IMR-90 (cell line): Measurements from ENCODE around the gene ESR2. TPM values are rescaled to one million over a fixed set of nuclear protein-coding genes. Genes with fewer than 3 reads are reported as not detected.

ENCODE experiments used
- ATAC-seq: fragments of 200-7000 bp; cut with Tn5 transposase; 2 replicates; pipeline ENCODE4 v1.9.1; 2020; ENCODE audit warnings: low read depth, mild to moderate bottlenecking, moderate library complexity
- BruUV-seq: library from RNA; stranded (reverse); fragments of 400-500 nt; replicated peaks from 2 replicates; lab custom pipeline; 2021; lab: Mats Ljungman, UMichigan
- CTCF ChIA-PET: fragments of 300-600 bp; formaldehyde crosslinking; extraction: SDS; loops from one replicate; lab custom pipeline; 2021; ENCODE audit warnings: antibody characterized with exemption; lab: Yijun Ruan, JAX
- POLR2A ChIA-PET: fragments of 300-600 bp; sonication (Branson Sonifier 250); formaldehyde crosslinking; loops from one replicate; lab custom pipeline; 2022; ENCODE audit warnings: antibody characterized with exemption; ENCODE audit not compliant: unreplicated experiment; lab: Charles Lee
- DNase-seq: peaks from one replicate; pipeline ENCODE4 v3.0.0; 2013
- H2AFZ ChIP-seq: replicated peaks from 2 replicates; pipeline ENCODE3; 2013; ENCODE audit warnings: low read length, mild to moderate bottlenecking; ENCODE audit not compliant: poor library complexity
- H2AK5ac ChIP-seq: 2 replicates; pipeline ENCODE4 v1.6.1; 2013; ENCODE audit warnings: low read depth, low read length, inconsistent platforms
- H2AK9ac ChIP-seq: replicated peaks from 2 replicates; pipeline ENCODE3; 2013; ENCODE audit warnings: mild to moderate bottlenecking, low read depth, low read length, moderate library complexity; ENCODE audit not compliant: poor library complexity
- H2BK120ac ChIP-seq: 2 replicates; pipeline ENCODE4 v1.6.1; 2013; ENCODE audit warnings: low read depth, low read length, inconsistent platforms
- H2BK15ac ChIP-seq: 3 replicates; pipeline ENCODE4 v1.6.1; 2013; ENCODE audit warnings: low read depth, low read length, inconsistent platforms
- H2BK20ac ChIP-seq: 2 replicates; pipeline ENCODE4 v1.6.1; 2013; ENCODE audit warnings: low read depth, mild to moderate bottlenecking, inconsistent platforms, low read length, moderate library complexity
- H2BK5ac ChIP-seq: 2 replicates; pipeline ENCODE4 v1.6.1; 2013; ENCODE audit warnings: mild to moderate bottlenecking, low read depth, low read length, inconsistent platforms; ENCODE audit not compliant: poor library complexity, severe bottlenecking
- H3K14ac ChIP-seq: replicated peaks from 2 replicates; pipeline ENCODE4 v1.6.1; 2013; ENCODE audit warnings: low read depth, low read length, inconsistent platforms
- H3K18ac ChIP-seq: 2 replicates; pipeline ENCODE4 v1.6.1; 2013; ENCODE audit warnings: low read depth, low read length, control low read depth
- H3K23ac ChIP-seq: 2 replicates; pipeline ENCODE4 v1.6.1; 2013; ENCODE audit warnings: low read depth, low read length, inconsistent platforms
- H3K27ac ChIP-seq: 2 replicates; pipeline ENCODE4 v1.5.1; 2013; ENCODE audit warnings: mild to moderate bottlenecking, control low read depth, low read length; ENCODE audit not compliant: insufficient read depth
- H3K27me3 ChIP-seq: 2 replicates; pipeline ENCODE4 v1.6.1; 2013; ENCODE audit warnings: low read length; ENCODE audit not compliant: control insufficient read depth, insufficient read depth
- H3K36me3 ChIP-seq: 2 replicates; pipeline ENCODE4 v1.6.1; 2013; ENCODE audit warnings: low read length, mixed read lengths; ENCODE audit not compliant: control insufficient read depth, insufficient read depth
- H3K4ac ChIP-seq: 2 replicates; pipeline ENCODE4 v1.6.1; 2013; ENCODE audit warnings: low read depth, low read length, inconsistent platforms
- H3K4me1 ChIP-seq: 2 replicates; pipeline ENCODE4 v1.6.1; 2013; ENCODE audit warnings: low read length, mixed read lengths; ENCODE audit not compliant: control insufficient read depth, insufficient read depth
- H3K4me2 ChIP-seq: 2 replicates; pipeline ENCODE4 v1.6.1; 2013; ENCODE audit warnings: low read depth, mild to moderate bottlenecking, control low read depth, low read length, moderate library complexity
- H3K4me3 ChIP-seq: 2 replicates; pipeline ENCODE4 v1.5.1; 2013; ENCODE audit warnings: low read depth, mild to moderate bottlenecking, control low read depth, low read length, moderate library complexity; ENCODE audit not compliant: insufficient read depth
- H3K56ac ChIP-seq: 2 replicates; pipeline ENCODE4 v1.6.1; 2013; ENCODE audit warnings: low read length, inconsistent platforms; ENCODE audit not compliant: insufficient read depth; ENCODE audit errors: extremely low read depth
- H3K79me1 ChIP-seq, 2 experiments: 2 replicates each; pipeline ENCODE4 v1.6.1; 2013; ENCODE audit warnings: low read length in 2 of 2, inconsistent platforms in 1 of 2, low read depth in 1 of 2
- H3K9ac ChIP-seq: 2 replicates; pipeline ENCODE4 v1.6.1; 2013; ENCODE audit warnings: low read depth, low read length, control low read depth
- H3K9me1 ChIP-seq: 2 replicates; pipeline ENCODE4 v1.6.1; 2013; ENCODE audit warnings: low read length, inconsistent platforms; ENCODE audit not compliant: insufficient read depth
- H3K9me3 ChIP-seq: 2 replicates; pipeline ENCODE4 v1.6.1; 2013; ENCODE audit warnings: low read length; ENCODE audit not compliant: control insufficient read depth, insufficient read depth
- H4K20me1 ChIP-seq: 2 replicates; pipeline ENCODE4 v1.6.1; 2013; ENCODE audit warnings: low read length, inconsistent platforms; ENCODE audit not compliant: insufficient read depth
- H4K5ac ChIP-seq: 2 replicates; pipeline ENCODE4 v1.6.1; 2013; ENCODE audit warnings: mild to moderate bottlenecking, low read depth, low read length, control low read depth
- H4K8ac ChIP-seq, 2 experiments: 2 replicates each; pipeline ENCODE4 v1.6.1; 2013; ENCODE audit warnings: low read depth in 2 of 2, low read length in 2 of 2, control low read depth in 1 of 2, inconsistent platforms in 1 of 2
- H4K91ac ChIP-seq: 2 replicates; pipeline ENCODE4 v1.6.1; 2013; ENCODE audit warnings: low read depth, low read length, inconsistent platforms; ENCODE audit not compliant: insufficient read depth
- BHLHE40 ChIP-seq: fragments of 150-350 bp; IDR thresholded peaks from 2 replicates; pipeline ENCODE4 v1.6.1; 2016; ENCODE audit warnings: mild to moderate bottlenecking, low read depth, low read length
- CEBPB ChIP-seq: IDR thresholded peaks from 2 replicates; pipeline ENCODE4 v1.6.1; 2012; ENCODE audit warnings: low read depth, low read length, improper control_type of control experiment
- CHD1 ChIP-seq: IDR thresholded peaks from 2 replicates; pipeline ENCODE4 v1.6.1; 2012; ENCODE audit warnings: low read depth, low read length, improper control_type of control experiment
- CTCF ChIP-seq: conservative IDR thresholded peaks from 2 replicates; pipeline ENCODE4 v1.5.1; 2012; ENCODE audit warnings: mild to moderate bottlenecking, low read depth, low read length, improper control_type of control experiment
- ELK1 ChIP-seq: fragments of 150-350 bp; IDR thresholded peaks from 2 replicates; pipeline ENCODE4 v1.6.1; 2016; ENCODE audit warnings: low read depth, mild to moderate bottlenecking, low read length, moderate library complexity, borderline replicate concordance
- FOS ChIP-seq: fragments of 150-350 bp; IDR thresholded peaks from 2 replicates; pipeline ENCODE4 v1.6.1; 2016; ENCODE audit warnings: low read depth, low read length
- MAZ ChIP-seq: IDR thresholded peaks from 2 replicates; pipeline ENCODE4 v1.6.1; 2012; ENCODE audit warnings: low read depth, mild to moderate bottlenecking, low read length, improper control_type of control experiment, moderate library complexity, borderline replicate concordance
- MXI1 ChIP-seq: IDR thresholded peaks from 2 replicates; pipeline ENCODE4 v1.6.1; 2012; ENCODE audit warnings: low read depth, mild to moderate bottlenecking, low read length, moderate library complexity, borderline replicate concordance
- NFE2L2 ChIP-seq: fragments of 150-350 bp; IDR thresholded peaks from 2 replicates; pipeline ENCODE4 v1.6.1; 2016; ENCODE audit warnings: low read depth, mild to moderate bottlenecking, low read length
- POLR2A ChIP-seq: IDR thresholded peaks from 2 replicates; pipeline ENCODE4 v1.6.1; 2012; ENCODE audit warnings: mild to moderate bottlenecking, low read depth, low read length
- RAD21 ChIP-seq: IDR thresholded peaks from 2 replicates; pipeline ENCODE4 v1.6.1; 2012; ENCODE audit warnings: low read length, improper control_type of control experiment
- RCOR1 ChIP-seq: IDR thresholded peaks from 2 replicates; pipeline ENCODE4 v1.6.1; 2012; ENCODE audit warnings: mild to moderate bottlenecking, low read length, improper control_type of control experiment; ENCODE audit not compliant: insufficient replicate concordance
- RFX5 ChIP-seq: IDR thresholded peaks from 2 replicates; pipeline ENCODE4 v1.8.0; 2012; ENCODE audit warnings: low read depth, mild to moderate bottlenecking, low read length, moderate library complexity
- SMC3 ChIP-seq: fragments of 150-350 bp; IDR thresholded peaks from 2 replicates; pipeline ENCODE4 v1.6.1; 2016; ENCODE audit warnings: low read depth, mild to moderate bottlenecking, antibody characterized with exemption, low read length, moderate library complexity
- USF2 ChIP-seq: fragments of 150-350 bp; IDR thresholded peaks from 2 replicates; pipeline ENCODE4 v1.6.1; 2017; ENCODE audit warnings: mild to moderate bottlenecking, antibody characterized with exemption, low read length, low read depth
- WGBS, 2 experiments: methylation state at CpG; one replicate each; pipeline versions ENCODE4 v1.1.5 to v1.1.7; 2013; ENCODE audit warnings: missing lambda C conversion rate in 2 of 2; ENCODE audit not compliant: insufficient read length in 1 of 2; ENCODE audit errors: extremely low coverage in 2 of 2; 5-methylcytosine and 5-hydroxymethylcytosine counted together
- dilution Hi-C: fragments of 300-500 bp; cut with HindIII; formaldehyde crosslinking; loops from one replicate; pipeline ENCODE4 v1.14.3; 2018; ENCODE audit warnings: low sequenced_read_pairs; ENCODE audit not compliant: unreplicated experiment
- in situ Hi-C: fragments of 300-500 bp; cut with MboI; formaldehyde crosslinking; loops from 3 replicates; pipeline ENCODE4 v1.14.3; 2019; ENCODE audit warnings: low sequenced_read_pairs, inconsistent platforms, mixed read lengths
- intact Hi-C: fragments of 100-400 bp; cut with micrococcal nuclease; formaldehyde crosslinking; loops from 2 replicates; pipeline ENCODE4 v1.10.0; 2022
- polyA plus RNA-seq, 3 experiments: library from polyadenylated mRNA; depleted of rRNA; stranded (reverse); fragments of >200 nt; gene quantifications; 2 replicates each; pipeline ENCODE4 v1.2.3, GENCODE V29; 2012; ENCODE audit warnings: low replicate concordance in 1 of 3
- total RNA-seq: library from RNA; depleted of rRNA; stranded (reverse); fragments of >200 nt; gene quantifications from 2 replicates; pipeline ENCODE4 v1.2.3, GENCODE V29; 2012

Gene ESR2
- total and polyA plus RNA-seq, 2 of the 4 experiments (the other 2 are of a cell fraction) = under 0.01 to 0.03 TPM

- Histone ChIP-seq H3K9me3 (no peaks in the 10 kb centered on the region), H3K9me1 (no peaks in the 10 kb centered on the region), H2BK20ac (no peak overlapping the region), H2AK5ac (no peak overlapping the region), H2BK120ac (no peak overlapping the region), H4K91ac (no peak overlapping the region), H4K20me1 (no peaks in the 10 kb centered on the region), H3K56ac (no peak overlapping the region), H3K79me1 (no peaks in the 10 kb centered on the region), H4K8ac (no peak overlapping the region), H3K4me1 (no peaks in the 10 kb centered on the region), H3K4me3 (no peak overlapping the region), H3K4ac (no peak overlapping the region), H2AFZ (no peak overlapping the region), H2BK15ac (no peak overlapping the region), H3K18ac (no peak overlapping the region), H3K36me3 (peaks cover 7% of the 10 kb centered on the region; the same call in 1 of the 2 replicates), H3K14ac (no peak overlapping the region), H3K9ac (no peak overlapping the region), H4K5ac (no peak overlapping the region), H3K4me2 (no peak overlapping the region), H2AK9ac (no peak overlapping the region), H2BK5ac (no peak overlapping the region), H3K27me3 (no peaks in the 10 kb centered on the region), H3K27ac (no peak overlapping the region), H3K23ac (no peak overlapping the region)
- dilution Hi-C loops = no loop called here
- WGBS, 2 experiments = 71% methylated on average over 1 of the region's 10 CpGs; no CpG with 5 or more reads in 1 of the 2 experiments
- no peak for ATAC-seq
- CTCF ChIA-PET = interaction anchor here (0.5 kb wide), 1 partner anchor 174 kb away, joined by 3 read pairs; no protein-coding TSS in a partner anchor
- no TSS peak for BruUV-seq
- POLR2A ChIA-PET = interaction anchor here (0.6 kb wide), 1 partner anchor 75 kb away, joined by 10 read pairs; no protein-coding TSS in a partner anchor
- intact Hi-C loops = no loop called here
- in situ Hi-C loops = no loop called here
- no peak for DNase-seq
- TF ChIP-seq RCOR1 (no peak), POLR2A (no peak), CTCF (no peak), USF2 (no peak), MXI1 (no peak), RFX5 (no peak), RAD21 (no peak), FOS (no peak), NFE2L2 (no peak), BHLHE40 (no peak), CEBPB (no peak), MAZ (no peak), SMC3 (no peak), ELK1 (no peak), CHD1 (no peak)
Observed at GRCh38 chr14:64225151-64225757, 68.9 kb downstream of the ESR2 start.
